Uterus (tissue), 4 donors: Measurements from ENCODE around the gene A2ML1. TPM values are rescaled to one million over a fixed set of nuclear protein-coding genes. Genes with fewer than 3 reads are reported as not detected.
"Not testable (repeated sequence)": the region's sequence is repeated elsewhere in the genome, so short reads cannot be mapped to it uniquely, and the experiment has no call there.

Source experiments
- DNase-seq, 2 donors: peaks; one replicate each; pipeline ENCODE4 v3.0.0-alpha.2; 2019 to 2020
- H3K27ac ChIP-seq, 2 donors: fragments of 200-600 bp; sonication (generic); 1 replicate in 1 of 2; 2 replicates in 1 of 2; pipeline ENCODE4 v1.5.1; 2016 to 2018
- H3K27me3 ChIP-seq, 2 donors: fragments of 200-600 bp; sonication (generic); one replicate each; pipeline ENCODE4 v1.5.1; 2018 to 2019; ENCODE audit warnings: control low read depth in 1 of 2
- H3K36me3 ChIP-seq, 2 donors: fragments of 200-600 bp; sonication (generic); one replicate each; pipeline ENCODE4 v1.5.1; 2019; ENCODE audit warnings: control low read depth in 1 of 2
- H3K4me1 ChIP-seq, 2 donors: fragments of 200-600 bp; sonication (generic); one replicate each; pipeline ENCODE4 v1.5.1; 2018 to 2019; ENCODE audit warnings: control low read depth in 1 of 2
- H3K4me3 ChIP-seq, 2 donors: fragments of 200-600 bp; sonication (generic); 1 replicate in 1 of 2; 2 replicates in 1 of 2; pipeline ENCODE4 v1.5.1; 2018 to 2019; ENCODE audit warnings: mild to moderate bottlenecking in 1 of 2
- H3K9me3 ChIP-seq, 2 donors: fragments of 200-600 bp; sonication (generic); one replicate each; pipeline ENCODE4 v1.5.1; 2019; ENCODE audit warnings: control low read depth in 1 of 2
- CTCF ChIP-seq, 4 experiments: fragments of 200-600 bp in 2 of 4; fragments of 450-650 bp in 2 of 4; sonication (generic) in 2 of 4; IDR thresholded peaks; one replicate each; pipeline ENCODE4 v1.5.1; 2016 to 2019; ENCODE audit warnings: antibody characterized with exemption in 4 of 4, mild to moderate bottlenecking in 2 of 4, moderate library complexity in 1 of 4
- POLR2A ChIP-seq, 2 donors: fragments of 450-650 bp; IDR thresholded peaks; one replicate each; pipeline ENCODE4 v1.6.1; 2016; ENCODE audit warnings: antibody characterized with exemption in 2 of 2, mild to moderate bottlenecking in 1 of 2, moderate library complexity in 1 of 2
- intact Hi-C: fragments of 100-400 bp; cut with DNase I; formaldehyde crosslinking; loops from one replicate; pipeline ENCODE4 v1.15.1; 2023; ENCODE audit warnings: low total_unique reads
- total RNA-seq, 4 donors: library from RNA; depleted of rRNA in 3 of 4; stranded (reverse); fragments of >200 nt in 3 of 4; gene quantifications; one replicate each; pipeline versions ENCODE4 v1.1.0 to v1.2.4, GENCODE V29; 2014 to 2023
- donor health status: DM: yes; HTN: yes; CAD: no.

Gene A2ML1
- total RNA-seq, 4 donors from 2014 or later: 1.0 to 1.5 TPM; not detected in 2

DNA sequence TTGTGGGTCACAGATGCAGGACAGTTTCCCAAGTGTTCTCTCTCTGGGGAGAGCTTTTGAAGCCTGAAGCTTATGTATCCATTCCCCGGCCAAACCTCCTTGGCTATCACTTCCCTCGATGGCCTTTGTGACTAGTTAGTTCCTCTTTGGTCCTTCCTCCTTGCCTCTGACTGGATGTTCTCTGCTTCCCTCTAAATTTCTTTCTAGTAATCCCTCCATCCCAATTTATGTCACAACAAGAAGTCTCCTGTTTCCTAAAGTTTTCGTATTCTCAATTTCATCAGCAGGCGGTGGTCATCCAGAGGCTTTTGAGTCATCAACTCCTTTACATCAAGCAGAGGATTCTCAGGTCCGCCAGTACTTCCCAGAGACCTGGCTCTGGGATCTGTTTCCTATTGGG, 27.5 kb downstream of the A2ML1 start:
- Histone ChIP-seq H3K27me3 (no peaks in the 10 kb centered on the region), H3K4me1 (no peaks in the 10 kb centered on the region), H3K4me3 (no peak overlapping the region), H3K36me3 (no peaks in the 10 kb centered on the region), H3K9me3 (no peaks in the 10 kb centered on the region), H3K27ac (no peak overlapping the region)
- TF ChIP-seq CTCF (IDR thresholded peaks at IDR 0.05): no peak
- TF ChIP-seq POLR2A (IDR thresholded peaks at IDR 0.05): no peak
- DNase-seq: no peak
- intact Hi-C loops: no loop called here

- TF ChIP-seq POLR2A (IDR thresholded peaks at IDR 0.05) (no peak), CTCF (IDR thresholded peaks at IDR 0.05) (no peak)
- DNase-seq: no peak
- Histone ChIP-seq H3K4me1 (no peaks in the 10 kb centered on the region), H3K27me3 (no peaks in the 10 kb centered on the region), H3K9me3 (no peaks in the 10 kb centered on the region), H3K4me3 (no peak overlapping the region), H3K36me3 (no peaks in the 10 kb centered on the region), H3K27ac (no peak overlapping the region)
- intact Hi-C loops: no loop called here
Observed at GRCh38 chr12:8852119-8852518, 29.7 kb downstream of the A2ML1 start.

- H3K9me3 ChIP-seq: no peaks in the 10 kb centered on the region
- H3K27ac ChIP-seq: no peak overlapping the region
- intact Hi-C loops: no loop called here
- no peak overlapping the region for H3K4me3 ChIP-seq
- no peaks in the 10 kb centered on the region for H3K27me3 ChIP-seq
- H3K36me3 ChIP-seq: no peaks in the 10 kb centered on the region
- DNase-seq: no peak
- no peaks in the 10 kb centered on the region for H3K4me1 ChIP-seq
- no peak for TF ChIP-seq POLR2A (IDR thresholded peaks at IDR 0.05)
- no peak for TF ChIP-seq CTCF (IDR thresholded peaks at IDR 0.05)
Observed at GRCh38 chr12:8855891-8856290, 33.5 kb downstream of the A2ML1 start.

DNA sequence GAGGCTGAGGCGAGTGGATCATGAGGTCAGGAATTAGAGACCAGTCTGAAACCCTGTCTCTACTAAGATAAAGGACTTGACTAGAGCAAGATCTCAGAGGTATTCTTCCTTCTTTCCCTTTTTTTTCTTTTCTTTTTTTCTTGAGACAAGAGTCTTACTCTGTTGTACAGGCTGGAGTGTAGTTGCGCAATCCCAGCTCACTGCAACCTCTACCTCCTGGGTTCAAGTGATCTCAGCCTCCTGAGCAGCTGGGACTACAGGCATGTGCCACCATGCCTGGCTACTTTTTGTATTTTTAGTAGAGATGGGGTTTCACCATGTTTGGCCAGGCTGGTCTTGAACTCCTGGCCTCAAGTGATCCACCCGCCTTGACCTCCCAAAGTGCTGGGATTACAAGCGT, 37.0 kb downstream of the A2ML1 start:
- intact Hi-C loops, H3K27me3 ChIP-seq, DNase-seq, H3K36me3 ChIP-seq, H3K4me1 ChIP-seq, H3K27ac ChIP-seq, H3K4me3 ChIP-seq, H3K9me3 ChIP-seq: not testable (repeated sequence)

- no peaks in the 10 kb centered on the region for H3K4me1 ChIP-seq
- H3K27me3 ChIP-seq: no peaks in the 10 kb centered on the region
- no peak overlapping the region for H3K4me3 ChIP-seq
- H3K36me3 ChIP-seq: no peaks in the 10 kb centered on the region
- peak; percentile 22 to 23 for DNase-seq
- intact Hi-C loops: no loop called here
- TF ChIP-seq CTCF (IDR thresholded peaks at IDR 0.05): peak; percentile 56 to 60 (median 58)
- no peak for TF ChIP-seq POLR2A (IDR thresholded peaks at IDR 0.05)
- no peaks in the 10 kb centered on the region for H3K9me3 ChIP-seq
- no peak overlapping the region for H3K27ac ChIP-seq
Observed at GRCh38 chr12:8860165-8860961, 37.9 kb downstream of the A2ML1 start.
